H1 (cell line): ENCODE results near the gene ZC3HAV1. TPM values are rescaled to one million over a fixed set of nuclear protein-coding genes. Genes with fewer than 3 reads are reported as not detected.

Source experiments
- CEBPB ChIP-seq: IDR thresholded peaks from 2 replicates; pipeline ENCODE4 v1.6.1; 2012; ENCODE audit warnings: low read depth, low read length
- CHD7 ChIP-seq: fragments of 300-600 bp; sonication (generic); IDR thresholded peaks from 2 replicates; pipeline ENCODE4 v1.7.1; 2012; ENCODE audit warnings: low read length, moderate library complexity, mild to moderate bottlenecking, inconsistent platforms; ENCODE audit not compliant: insufficient replicate concordance
- KDM4A ChIP-seq: IDR thresholded peaks from one replicate; pipeline ENCODE4 v1.7.1; 2012; ENCODE audit warnings: low read depth, mild to moderate bottlenecking, moderate library complexity, low read length, inconsistent platforms; ENCODE audit not compliant: severe bottlenecking
- POLR2AphosphoS5 ChIP-seq: IDR thresholded peaks from 2 replicates; pipeline ENCODE4 v1.6.1; 2011; ENCODE audit warnings: low read depth, low read length
- polyA plus RNA-seq, 7 experiments: library from polyadenylated mRNA; depleted of rRNA in 3 of 7; stranded (reverse) in 5 of 7; unstranded in 2 of 7; fragments of >200 nt in 5 of 7; fragments of 200-250 nt in 2 of 7; gene quantifications; 1 replicate in 5 of 7; 2 replicates in 1 of 7; 4 replicates in 1 of 7; pipeline versions ENCODE4 v1.2.1 to v1.2.3, GENCODE V29; 2011 to 2013; ENCODE audit warnings: missing spikeins in 2 of 7, mixed read lengths in 2 of 7
- total RNA-seq: library from RNA; stranded (reverse); fragmentation: NEBNext Ultra II Directional; extraction: Animal tissue kit (Norgen Biotek cat#: 25700); gene quantifications from 2 replicates; pipeline ENCODE4 v1.2.1, GENCODE V29; 2021
- TF ChIP-seq, protein P1 (sequence below): IDR thresholded peaks from 2 replicates; pipeline ENCODE4 v1.6.1; 2012; ENCODE audit warnings: inconsistent platforms

Gene ZC3HAV1
- total and polyA plus RNA-seq, 2 of the 8 experiments (the other 6 are each of a cell fraction or from before 2014, with no cell fraction given), result 22.5 to 43.4 TPM

GRCh38 chr7:139049936-139050335 lies 59.6 kb downstream of the ZC3HAV1 start (continued):
- no peak for TF ChIP-seq CHD7
- TF ChIP-seq KDM4A, result no peak
- no peak for TF ChIP-seq CEBPB
- TF ChIP-seq, protein P1, sequence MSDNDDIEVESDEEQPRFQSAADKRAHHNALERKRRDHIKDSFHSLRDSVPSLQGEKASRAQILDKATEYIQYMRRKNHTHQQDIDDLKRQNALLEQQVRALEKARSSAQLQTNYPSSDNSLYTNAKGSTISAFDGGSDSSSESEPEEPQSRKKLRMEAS, result no peak
- no peak for TF ChIP-seq POLR2AphosphoS5
